Femur (tissue), 1 donor: ENCODE data around the gene TIMP4.
A peak's percentile ranks its signal among the peaks of the same experiment; 100 is the strongest.

Source experiments
- DNase-seq: peaks from one replicate; pipeline ENCODE4 v3.0.0-alpha.2; 2017

TIMP4 gene

GRCh38 chr3:12185172-12185710, 26.5 kb upstream of the TIMP4 start:
- DNase-seq: no peak

- no peak for DNase-seq
Observed at GRCh38 chr3:12184541-12184940, 25.8 kb upstream of the TIMP4 start.

- no peak for DNase-seq
Observed at GRCh38 chr3:12182687-12183441, 24.2 kb upstream of the TIMP4 start.

GRCh38 chr3:12181806-12182205, 23.1 kb upstream of the TIMP4 start:
- DNase-seq: no peak

GRCh38 chr3:12181301-12181700, 22.6 kb upstream of the TIMP4 start:
- no peak for DNase-seq

- no peak for DNase-seq
Observed at GRCh38 chr3:12180631-12181030, 21.9 kb upstream of the TIMP4 start.

GRCh38 chr3:12180218-12180617, 21.5 kb upstream of the TIMP4 start:
- DNase-seq: peak; percentile 43

GRCh38 chr3:12179441-12179840, 20.7 kb upstream of the TIMP4 start:
- DNase-seq: no peak

GRCh38 chr3:12178091-12178820, 19.5 kb upstream of the TIMP4 start:
- DNase-seq: peak; percentile 39

- DNase-seq: no peak
Observed at GRCh38 chr3:12177126-12177525, 18.4 kb upstream of the TIMP4 start.

GRCh38 chr3:12175844-12176453, 17.2 kb upstream of the TIMP4 start:
- peak; percentile 69 for DNase-seq

GRCh38 chr3:12175137-12175593, 16.5 kb upstream of the TIMP4 start:
- no peak for DNase-seq

GRCh38 chr3:12170207-12170606, 11.5 kb upstream of the TIMP4 start:
- no peak for DNase-seq

GRCh38 chr3:12165909-12166308, 7.2 kb upstream of the TIMP4 start:
- no peak for DNase-seq

- no peak for DNase-seq
Observed at GRCh38 chr3:12159227-12159601, 502 bp upstream of the TIMP4 start.

GRCh38 chr3:12157026-12157425, 1.7 kb downstream of the TIMP4 start:
- DNase-seq: no peak

GRCh38 chr3:12155828-12156227, 2.9 kb downstream of the TIMP4 start:
- no peak for DNase-seq

GRCh38 chr3:12155264-12155663, 3.4 kb downstream of the TIMP4 start:
- no peak for DNase-seq

- DNase-seq: no peak
Observed at GRCh38 chr3:12154151-12154550, 4.6 kb downstream of the TIMP4 start.

- no peak for DNase-seq
Observed at GRCh38 chr3:12150112-12150511, 8.6 kb downstream of the TIMP4 start.

GRCh38 chr3:12149029-12149428, 9.7 kb downstream of the TIMP4 start:
- DNase-seq: no peak

- no peak for DNase-seq
Observed at GRCh38 chr3:12148183-12148940, 10.3 kb downstream of the TIMP4 start.
